GM19463 (cell line): ENCODE measurements around the gene SPATS2.
"Not testable (repeated sequence)": the region's sequence is repeated elsewhere in the genome, so short reads cannot be mapped to it uniquely, and the experiment has no call there.

Experiments
- ATAC-seq: cut with Tn5 transposase; IDR thresholded peaks from one replicate; pipeline ENCODE4 v1.9.1; 2021; ENCODE audit warnings: mild to moderate bottlenecking, moderate library complexity; ENCODE audit not compliant: unreplicated experiment

SPATS2 gene

DNA sequence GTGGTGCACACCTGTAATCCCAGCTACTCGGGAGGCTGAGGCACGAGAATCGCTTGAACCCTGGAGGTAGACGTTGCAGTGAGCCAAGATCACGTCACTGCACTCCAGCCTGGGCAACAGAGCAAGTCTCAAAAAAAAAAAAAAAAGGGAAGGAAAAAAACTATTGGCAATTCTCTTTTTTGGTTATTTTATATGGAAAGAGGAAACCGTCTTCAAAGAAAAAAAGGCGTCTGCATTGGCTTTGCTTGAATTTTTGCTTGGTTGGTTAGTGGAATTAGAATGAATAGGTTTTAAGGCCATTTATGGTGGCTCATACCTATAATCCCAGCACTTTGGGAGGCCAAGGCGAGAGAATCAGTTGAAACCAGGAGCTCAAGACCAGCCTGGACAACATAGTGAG, 142.4 kb downstream of the SPATS2 start:
- not testable (repeated sequence) for ATAC-seq

- ATAC-seq: no peak
Observed at GRCh38 chr12:49511410-49511809, 144.1 kb downstream of the SPATS2 start.

GRCh38 chr12:49512546-49512945, 145.3 kb downstream of the SPATS2 start:
- ATAC-seq: no peak

DNA sequence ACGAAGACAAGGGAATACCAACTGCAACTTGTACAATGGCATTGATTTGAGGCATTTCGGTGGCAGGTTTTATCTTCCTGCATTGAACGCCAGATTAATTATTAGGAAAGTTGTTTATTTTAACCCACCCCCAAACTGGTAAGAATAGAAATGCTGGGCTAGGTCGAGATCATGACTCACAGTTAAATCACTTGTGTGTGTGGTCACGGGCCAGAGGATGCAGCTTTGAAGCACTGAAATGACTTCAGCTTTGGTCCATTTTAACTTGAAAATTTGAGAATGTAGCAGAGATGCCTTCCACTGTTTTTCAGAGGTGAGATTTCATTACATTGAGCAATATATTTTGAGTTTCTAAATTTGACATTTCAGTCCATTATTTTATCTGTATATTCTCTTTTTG, 148.0 kb downstream of the SPATS2 start:
- no peak for ATAC-seq

DNA sequence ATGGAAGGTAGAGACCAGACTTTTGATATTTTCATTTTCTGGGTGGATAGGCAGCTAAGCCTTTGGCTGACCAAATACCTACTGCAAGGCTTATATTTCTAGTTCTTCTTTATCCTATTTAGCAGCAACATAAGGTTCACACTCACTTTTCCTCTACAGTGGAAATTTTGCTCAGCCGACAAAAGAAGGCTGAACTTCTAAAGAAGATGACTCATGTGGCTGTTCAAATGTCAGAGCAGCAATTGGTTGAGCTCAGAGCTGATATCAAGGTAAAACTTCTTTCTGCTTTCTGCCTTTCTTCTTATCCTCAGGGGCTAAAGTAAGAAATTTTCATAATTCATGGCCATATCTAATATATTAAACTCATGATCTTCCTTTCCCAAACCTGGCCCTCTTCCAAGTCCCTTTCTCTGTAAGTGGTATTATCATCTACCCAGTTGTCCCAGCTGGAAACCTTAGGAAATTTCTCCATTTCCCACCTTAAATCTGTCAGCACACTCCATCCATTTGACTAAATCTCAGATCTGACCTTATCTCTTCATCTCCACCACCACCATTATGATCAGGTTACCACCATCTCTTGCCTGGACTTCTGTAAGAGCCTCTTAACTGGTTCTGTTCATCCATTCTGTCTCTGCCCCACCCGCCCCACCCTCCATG, 151.8 kb downstream of the SPATS2 start:
- ATAC-seq: no peak

DNA sequence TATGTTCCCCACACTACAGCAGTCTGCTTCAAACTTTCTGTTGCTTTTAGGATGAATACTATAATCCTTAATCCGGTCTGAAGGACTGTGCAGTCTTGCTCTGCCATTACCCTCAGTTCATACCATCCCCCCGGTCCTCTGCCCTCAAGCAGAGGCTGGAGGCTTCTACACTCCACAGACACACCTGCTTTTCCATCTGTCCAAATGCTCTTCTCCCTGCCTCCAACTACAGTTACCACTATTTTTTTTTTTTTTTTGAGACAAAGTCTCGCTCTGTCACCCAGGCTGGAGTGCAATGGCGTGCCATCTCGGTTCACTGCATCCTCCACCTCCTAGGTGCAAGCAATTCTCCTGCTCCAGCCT, 152.3 kb downstream of the SPATS2 start:
- no peak for ATAC-seq

GRCh38 chr12:49521389-49521788, 154.1 kb downstream of the SPATS2 start:
- no peak for ATAC-seq

DNA sequence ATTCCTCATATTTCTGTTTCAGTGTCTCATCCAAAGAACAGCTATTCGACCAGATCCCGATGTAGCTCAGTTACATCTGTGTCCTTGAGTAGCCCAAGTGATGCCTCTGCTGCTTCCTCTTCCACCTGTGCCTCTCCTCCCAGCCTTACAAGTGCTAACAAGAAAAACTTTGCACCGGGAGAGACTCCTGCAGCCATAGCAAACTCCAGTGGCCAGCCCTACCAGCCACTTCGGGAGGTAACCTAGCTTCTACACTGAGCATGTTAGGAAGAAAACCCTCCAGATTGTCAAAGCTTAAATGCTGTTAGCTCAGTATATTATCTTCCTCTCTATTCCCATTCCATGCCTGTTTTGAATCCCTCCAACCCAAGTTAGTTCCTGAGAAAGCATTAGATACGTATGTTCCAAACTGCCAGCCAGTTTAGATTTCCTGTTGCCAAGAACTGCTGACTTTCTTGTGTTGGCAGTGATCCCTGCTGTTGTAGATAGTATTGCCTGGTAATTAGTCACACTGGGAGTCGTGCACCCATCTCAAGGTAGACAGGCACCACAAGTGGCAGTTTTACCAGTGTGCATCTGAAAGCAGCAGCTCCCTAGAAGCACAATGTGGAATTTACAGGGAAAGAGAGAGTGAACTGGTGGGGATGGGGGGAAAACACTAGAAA, 157.5 kb downstream of the SPATS2 start:
- ATAC-seq: no peak

DNA sequence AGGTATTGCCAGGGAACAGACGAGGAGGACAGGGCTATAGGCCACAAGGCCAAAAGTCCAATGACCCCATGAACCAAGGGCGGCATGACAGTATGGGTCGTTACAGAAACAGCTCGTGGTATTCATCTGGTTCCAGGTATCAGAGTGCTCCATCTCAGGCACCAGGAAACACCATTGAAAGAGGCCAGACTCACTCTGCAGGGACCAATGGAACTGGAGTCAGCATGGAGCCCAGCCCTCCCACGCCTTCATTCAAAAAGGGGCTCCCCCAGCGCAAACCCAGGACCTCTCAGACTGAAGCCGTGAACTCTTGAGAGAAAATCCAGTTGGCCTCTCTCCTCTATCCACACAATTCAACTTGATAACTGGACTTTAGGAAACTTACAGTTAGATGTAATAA, 158.7 kb downstream of the SPATS2 start:
- no peak for ATAC-seq

DNA sequence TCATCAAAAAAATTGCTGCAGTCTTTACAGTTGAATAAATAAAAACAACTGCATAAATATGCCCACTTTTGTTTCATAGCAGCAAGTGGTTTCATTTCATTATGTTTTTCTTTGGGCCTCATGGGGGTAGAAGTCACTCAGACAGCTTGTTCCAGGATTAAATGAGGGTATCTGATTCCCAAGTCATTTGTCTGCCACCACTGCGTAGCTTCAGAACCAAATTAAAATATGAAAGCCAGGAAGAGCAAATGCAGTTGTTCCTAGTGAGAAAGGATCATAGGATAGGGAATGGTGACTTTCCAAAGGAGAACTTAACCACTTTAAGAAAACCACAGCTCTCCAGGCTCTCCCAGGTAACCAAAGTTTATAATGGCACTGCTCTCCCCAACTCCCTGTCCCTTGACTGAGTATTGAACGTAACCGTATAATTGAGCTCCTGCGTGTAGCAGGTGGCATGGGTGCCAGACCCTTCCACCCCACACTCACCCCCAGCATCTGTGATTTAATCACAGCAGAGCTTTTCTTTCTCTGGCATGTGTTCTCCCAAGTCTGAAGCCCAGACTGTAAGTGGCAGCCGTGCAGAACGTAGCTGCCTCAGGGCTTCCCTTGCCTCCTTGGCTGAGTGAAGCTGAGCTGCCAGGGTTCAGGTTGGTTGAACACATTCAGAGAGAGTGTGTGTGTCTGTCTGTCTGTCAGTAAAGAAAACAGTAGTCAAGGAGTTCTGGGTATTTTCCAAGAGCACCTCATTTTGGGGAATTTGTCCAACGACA, 160.3 kb downstream of the SPATS2 start:
- no peak for ATAC-seq

DNA sequence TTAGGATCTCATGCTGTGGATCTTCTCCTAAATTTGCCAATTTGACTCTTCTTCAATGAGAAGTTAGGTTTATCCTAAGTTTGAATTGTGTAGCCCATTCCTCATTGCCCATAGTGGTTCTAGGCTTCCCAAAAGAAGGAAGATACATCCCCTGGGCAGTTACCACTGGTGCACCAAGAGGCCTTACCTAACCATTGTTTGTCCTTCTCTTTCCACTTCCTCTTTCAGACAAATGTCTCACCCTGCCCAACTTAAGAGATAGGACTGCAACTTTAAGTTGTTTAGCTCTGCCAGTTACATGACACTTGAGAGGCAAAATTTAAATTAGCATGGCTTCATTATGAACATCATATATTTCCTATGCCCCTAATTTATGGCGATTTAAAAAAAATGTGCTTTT, 162.2 kb downstream of the SPATS2 start:
- no peak for ATAC-seq

GRCh38 chr12:49531745-49532144, 164.5 kb downstream of the SPATS2 start:
- ATAC-seq: no peak

GRCh38 chr12:49533331-49533730, 166.1 kb downstream of the SPATS2 start:
- ATAC-seq: no peak

DNA sequence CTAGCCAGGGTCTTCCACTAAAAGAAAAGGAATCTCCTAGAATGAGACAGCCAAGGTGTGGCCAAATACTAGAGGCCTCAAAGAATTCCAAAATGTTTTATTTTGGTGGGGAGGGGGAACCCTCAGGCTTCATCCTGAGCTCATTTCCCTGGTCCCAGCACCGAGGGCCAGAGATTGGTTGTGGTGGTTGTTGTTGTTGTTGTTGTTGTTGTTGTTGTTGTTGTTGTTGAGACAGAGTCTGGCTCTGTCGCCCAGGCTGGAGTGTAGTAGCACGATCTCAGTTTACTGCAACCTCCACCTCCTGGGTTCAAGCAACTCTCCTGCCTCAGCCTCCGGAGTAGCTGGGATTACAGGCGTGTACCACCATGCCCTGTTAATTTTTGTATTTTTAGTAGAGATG, 166.9 kb downstream of the SPATS2 start:
- not testable (repeated sequence) for ATAC-seq

- ATAC-seq: no peak
Observed at GRCh38 chr12:49534731-49535278, 167.5 kb downstream of the SPATS2 start.

- no peak for ATAC-seq
Observed at GRCh38 chr12:49535921-49536525, 168.8 kb downstream of the SPATS2 start.

DNA sequence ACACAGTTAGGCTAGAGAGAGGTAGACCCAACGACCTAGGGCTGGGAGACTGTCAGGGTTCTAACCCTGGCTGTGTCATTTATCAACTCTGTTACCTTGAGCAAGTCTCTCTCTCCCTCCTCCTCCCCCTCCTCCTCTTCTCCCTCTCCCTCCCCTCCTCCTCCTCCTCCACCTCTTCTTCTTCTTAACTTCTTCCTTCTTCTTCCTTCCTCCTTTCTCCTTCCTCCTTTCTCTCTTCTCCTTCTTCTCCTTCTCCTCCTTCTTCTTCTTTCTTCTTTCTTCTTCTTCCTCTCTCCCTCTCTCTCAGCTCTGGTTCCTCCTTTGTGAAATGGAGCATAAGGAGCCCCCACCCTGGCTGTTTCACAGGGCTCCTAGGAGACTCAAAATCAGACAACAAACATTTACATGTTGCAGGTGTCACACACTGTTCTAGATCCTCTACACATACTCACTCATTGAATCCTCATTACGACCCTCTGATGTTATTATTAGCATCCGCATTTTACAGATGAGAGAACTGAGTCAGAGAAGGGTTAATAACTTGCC, 169.3 kb downstream of the SPATS2 start:
- no peak for ATAC-seq

- no peak for ATAC-seq
Observed at GRCh38 chr12:49537231-49537751, 170.0 kb downstream of the SPATS2 start.

DNA sequence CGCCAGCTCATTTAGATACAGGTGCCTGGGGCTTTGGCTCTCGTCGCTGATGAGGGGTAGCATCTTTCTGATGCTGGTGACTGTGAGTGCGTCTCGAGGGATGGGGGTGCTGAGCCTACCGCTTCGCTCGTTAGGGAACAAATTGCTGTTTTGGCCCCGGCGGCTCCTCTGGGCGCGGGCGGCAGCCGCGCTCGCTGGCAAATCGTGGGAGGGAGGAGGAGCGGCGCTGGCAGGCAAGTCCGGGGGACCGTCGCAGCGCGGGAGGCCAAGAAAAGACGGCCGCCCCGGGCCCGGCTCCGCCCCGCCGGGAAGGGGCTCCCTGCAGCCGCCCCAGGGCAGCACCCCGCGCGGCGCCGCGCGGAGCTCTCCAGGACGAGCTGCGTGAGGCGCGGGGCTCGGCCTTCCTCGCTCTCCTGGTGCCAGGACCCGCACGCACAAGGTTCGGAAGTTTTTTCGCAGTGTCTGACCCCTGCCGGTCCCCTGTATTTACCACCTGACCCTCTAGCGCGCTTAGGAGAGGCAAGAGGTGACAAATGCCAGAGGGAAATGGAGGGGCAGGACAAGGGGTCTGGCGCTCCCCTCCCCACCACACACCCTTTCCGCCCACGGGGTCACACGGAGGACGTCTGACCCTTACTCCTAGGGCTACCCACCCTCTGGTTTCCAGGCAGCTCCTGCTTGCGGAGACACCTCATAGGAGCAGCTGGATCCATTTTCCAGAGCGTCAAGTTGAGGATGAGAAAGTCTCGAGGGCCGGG, 170.7 kb downstream of the SPATS2 start:
- ATAC-seq: no peak
